Loucy (cell line): ENCODE data around the gene CUL9.

ENCODE experiments used
- CTCF ChIP-seq: fragments of 200-600 bp; sonication (generic); conservative IDR thresholded peaks from 2 replicates; pipeline ENCODE4 v1.5.1; 2014; ENCODE audit warnings: mild to moderate bottlenecking, antibody characterized with exemption, low read length
- EZH2phosphoT487 ChIP-seq: fragments of 200-600 bp; IDR thresholded peaks from 2 replicates; pipeline ENCODE4 v1.6.1; 2018; ENCODE audit warnings: antibody characterized with exemption, mild to moderate bottlenecking, moderate library complexity, borderline replicate concordance

- no peak for TF ChIP-seq EZH2phosphoT487
- no peak for TF ChIP-seq CTCF
These were observed 7.8 kb downstream of the CUL9 start for GRCh38 chr6:43189776-43190304.
